ENCODE data around the gene TTC39B.

The TTC39B gene

GRCh38 chr9:15182101-15182551 lies 124.9 kb downstream of the TTC39B start:
- H3K4me3 ChIP-seq (ENCODE audit: low read length), result no peak overlapping the region
- no peak for DNase-seq (ENCODE audit: low read depth)
- TF ChIP-seq CTCF (conservative IDR thresholded peaks at IDR 0.05; ENCODE audit: low read length), result no peak

GRCh38 chr9:15180124-15180523 lies 126.9 kb downstream of the TTC39B start:
- TF ChIP-seq CTCF (conservative IDR thresholded peaks at IDR 0.05; ENCODE audit: low read length), result no peak
- H3K4me3 ChIP-seq (ENCODE audit: low read length), result no peak overlapping the region
- no peak for DNase-seq (ENCODE audit: low read depth)

- TF ChIP-seq CTCF (conservative IDR thresholded peaks at IDR 0.05; ENCODE audit: low read length), result no peak
These were observed 128.4 kb downstream of the TTC39B start for GRCh38 chr9:15178631-15179030.

GRCh38 chr9:15176836-15177235 lies 130.2 kb downstream of the TTC39B start:
- H3K4me3 ChIP-seq (ENCODE audit: low read length), result no peak overlapping the region
- no peak for TF ChIP-seq CTCF (conservative IDR thresholded peaks at IDR 0.05; ENCODE audit: low read length)
- no peak for DNase-seq (ENCODE audit: low read depth)

More at GRCh38 chr9:15178631-15179030, 128.4 kb downstream of the TTC39B start:
- DNase-seq (ENCODE audit: low read depth), result no peak
- H3K4me3 ChIP-seq (ENCODE audit: low read length), result no peak overlapping the region

- no peak overlapping the region for H3K4me3 ChIP-seq (ENCODE audit: low read length)
- TF ChIP-seq CTCF (conservative IDR thresholded peaks at IDR 0.05; ENCODE audit: low read length), result no peak
- DNase-seq (ENCODE audit: low read depth), result no peak
These were observed 143.1 kb downstream of the TTC39B start for GRCh38 chr9:15163931-15164330.

- TF ChIP-seq CTCF (conservative IDR thresholded peaks at IDR 0.05; ENCODE audit: low read length), result no peak
- H3K4me3 ChIP-seq (ENCODE audit: low read length), result no peak overlapping the region
- DNase-seq (ENCODE audit: low read depth), result no peak
These were observed 145.3 kb downstream of the TTC39B start for GRCh38 chr9:15161753-15162152.

- H3K4me3 ChIP-seq (ENCODE audit: low read length), result no peak overlapping the region
- DNase-seq (ENCODE audit: low read depth), result no peak
- TF ChIP-seq CTCF (conservative IDR thresholded peaks at IDR 0.05; ENCODE audit: low read length), result no peak
These were observed 146.3 kb downstream of the TTC39B start for GRCh38 chr9:15160673-15161072.

Data from AG10803 (cell line).